OCI-LY1 (cell line): ENCODE measurements around the gene ANO2.

Source experiments
- EZH2 ChIP-seq: fragments of 200-600 bp; sonication (generic), shearing (Covaris generic); IDR thresholded peaks from 2 replicates; pipeline ENCODE4 v1.8.0; 2017; ENCODE audit warnings: borderline replicate concordance, mixed run types, mild to moderate bottlenecking, antibody characterized with exemption, low read length, moderate library complexity, mixed read lengths
- TF ChIP-seq, protein P1 (sequence below): fragments of 200-600 bp; sonication (generic), shearing (Covaris generic); IDR thresholded peaks from 2 replicates; pipeline ENCODE4 v1.5.1; 2017; ENCODE audit warnings: mild to moderate bottlenecking, antibody characterized with exemption, low read length, moderate library complexity, mixed read lengths

GRCh38 chr12:5963515-5963914 is 18.5 kb upstream of the ANO2 start:
- TF ChIP-seq, protein P1, sequence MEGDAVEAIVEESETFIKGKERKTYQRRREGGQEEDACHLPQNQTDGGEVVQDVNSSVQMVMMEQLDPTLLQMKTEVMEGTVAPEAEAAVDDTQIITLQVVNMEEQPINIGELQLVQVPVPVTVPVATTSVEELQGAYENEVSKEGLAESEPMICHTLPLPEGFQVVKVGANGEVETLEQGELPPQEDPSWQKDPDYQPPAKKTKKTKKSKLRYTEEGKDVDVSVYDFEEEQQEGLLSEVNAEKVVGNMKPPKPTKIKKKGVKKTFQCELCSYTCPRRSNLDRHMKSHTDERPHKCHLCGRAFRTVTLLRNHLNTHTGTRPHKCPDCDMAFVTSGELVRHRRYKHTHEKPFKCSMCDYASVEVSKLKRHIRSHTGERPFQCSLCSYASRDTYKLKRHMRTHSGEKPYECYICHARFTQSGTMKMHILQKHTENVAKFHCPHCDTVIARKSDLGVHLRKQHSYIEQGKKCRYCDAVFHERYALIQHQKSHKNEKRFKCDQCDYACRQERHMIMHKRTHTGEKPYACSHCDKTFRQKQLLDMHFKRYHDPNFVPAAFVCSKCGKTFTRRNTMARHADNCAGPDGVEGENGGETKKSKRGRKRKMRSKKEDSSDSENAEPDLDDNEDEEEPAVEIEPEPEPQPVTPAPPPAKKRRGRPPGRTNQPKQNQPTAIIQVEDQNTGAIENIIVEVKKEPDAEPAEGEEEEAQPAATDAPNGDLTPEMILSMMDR, result no peak
- TF ChIP-seq EZH2, result no peak
